BLaER1 (cell line): ENCODE measurements around the gene BMP5.

ENCODE experiments used
- H3K27ac ChIP-seq: shearing (Covaris generic); formaldehyde crosslinking; 2 replicates; pipeline ENCODE4 v1.8.1; 2022
- H3K27me3 ChIP-seq: shearing (Covaris generic); formaldehyde crosslinking; 2 replicates; pipeline ENCODE4 v1.8.1; 2022
- H3K36me3 ChIP-seq: shearing (Covaris generic); formaldehyde crosslinking; 2 replicates; pipeline ENCODE4 v1.8.1; 2022
- H3K4me1 ChIP-seq: shearing (Covaris generic); formaldehyde crosslinking; 2 replicates; pipeline ENCODE4 v1.8.1; 2022
- H3K4me2 ChIP-seq: shearing (Covaris generic); formaldehyde crosslinking; 2 replicates; pipeline ENCODE4 v1.8.1; 2022
- H3K4me3 ChIP-seq: shearing (Covaris generic); formaldehyde crosslinking; 2 replicates; pipeline ENCODE4 v1.8.1; 2022
- H3K9ac ChIP-seq: shearing (Covaris generic); formaldehyde crosslinking; 2 replicates; pipeline ENCODE4 v1.8.1; 2022
- H3K9me3 ChIP-seq: shearing (Covaris generic); formaldehyde crosslinking; 2 replicates; pipeline ENCODE4 v1.8.1; 2022
- H4K20me1 ChIP-seq: shearing (Covaris generic); formaldehyde crosslinking; 2 replicates; pipeline ENCODE4 v1.8.1; 2022
- Cebpa-rat ChIP-seq: shearing (Covaris generic); IDR thresholded peaks from 2 replicates; pipeline ENCODE4 v1.8.1; 2022

BMP5 gene

DNA sequence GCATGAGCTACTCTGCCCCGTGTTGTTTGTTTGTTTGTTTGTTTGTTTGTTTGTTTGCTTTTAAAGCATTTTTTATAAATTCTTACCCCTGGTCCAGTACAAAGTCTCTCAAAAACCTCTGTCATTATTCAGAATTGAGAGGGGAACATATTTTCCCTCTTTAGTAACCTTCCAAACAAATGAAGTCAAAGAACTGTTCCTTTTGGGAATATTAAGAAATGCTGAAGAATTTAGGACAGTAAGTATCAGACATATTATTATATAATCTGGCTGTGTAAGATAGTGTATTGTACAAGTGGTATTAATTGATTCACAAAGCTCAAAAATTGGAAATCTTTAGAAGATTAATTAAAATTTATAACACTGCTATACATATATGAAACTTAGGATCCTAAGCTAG, 54.7 kb downstream of the BMP5 start:
- Histone ChIP-seq H3K36me3 (no peaks in the 10 kb centered on the region), H3K9me3 (no peaks in the 10 kb centered on the region), H3K4me2 (no peak overlapping the region), H3K4me3 (no peak overlapping the region), H3K27ac (no peak overlapping the region), H3K9ac (no peak overlapping the region), H3K4me1 (no peaks in the 10 kb centered on the region), H3K27me3 (no peaks in the 10 kb centered on the region), H4K20me1 (no peaks in the 10 kb centered on the region)
- no peak for TF ChIP-seq Cebpa-rat

DNA sequence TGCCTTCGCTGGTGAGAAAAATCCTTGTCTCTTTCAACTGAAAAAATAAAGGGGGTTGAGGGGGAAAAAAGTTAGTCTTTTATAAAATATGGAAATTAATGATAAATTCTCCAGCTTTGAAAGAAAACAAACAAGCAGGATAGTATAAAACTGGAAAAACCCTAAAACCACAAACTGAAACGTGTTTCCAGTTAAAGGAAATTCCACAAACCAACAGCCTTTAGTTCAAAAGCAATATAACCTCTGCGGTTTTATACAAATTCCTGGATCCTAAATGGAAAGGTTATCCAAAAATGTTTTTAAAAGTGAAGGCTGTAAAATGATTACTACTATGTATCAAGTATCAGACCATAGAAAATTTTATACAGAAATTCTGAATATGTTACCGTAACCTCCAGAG, 55.6 kb downstream of the BMP5 start:
- H3K27me3 ChIP-seq: no peaks in the 10 kb centered on the region
- TF ChIP-seq Cebpa-rat: no peak
- no peak overlapping the region for H3K4me3 ChIP-seq
- H3K36me3 ChIP-seq: no peaks in the 10 kb centered on the region
- no peaks in the 10 kb centered on the region for H4K20me1 ChIP-seq
- no peak overlapping the region for H3K27ac ChIP-seq
- H3K4me1 ChIP-seq: no peaks in the 10 kb centered on the region
- no peak overlapping the region for H3K4me2 ChIP-seq
- H3K9ac ChIP-seq: no peak overlapping the region
- no peaks in the 10 kb centered on the region for H3K9me3 ChIP-seq

DNA sequence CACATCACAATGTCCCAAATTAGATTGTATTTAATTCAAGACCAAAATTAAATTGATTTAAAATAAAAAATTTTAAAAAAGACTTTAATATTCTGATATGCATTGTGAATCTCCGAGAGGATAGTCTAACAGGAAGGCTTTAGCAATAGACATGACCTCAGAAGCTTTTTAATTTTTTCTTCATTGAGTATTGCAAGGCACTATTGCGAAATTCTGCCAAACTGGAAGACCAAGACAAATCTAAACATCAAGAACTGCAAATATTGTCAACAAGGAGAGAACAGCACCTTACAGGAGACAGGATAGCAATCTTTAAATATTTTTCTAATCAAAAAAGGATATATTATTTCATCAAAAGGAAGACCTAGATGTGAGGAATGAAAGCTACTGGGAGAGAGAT, 56.9 kb downstream of the BMP5 start:
- no peak overlapping the region for H3K27ac ChIP-seq
- H3K9me3 ChIP-seq: no peaks in the 10 kb centered on the region
- no peaks in the 10 kb centered on the region for H4K20me1 ChIP-seq
- no peak overlapping the region for H3K4me3 ChIP-seq
- no peak overlapping the region for H3K9ac ChIP-seq
- H3K4me1 ChIP-seq: no peaks in the 10 kb centered on the region
- no peaks in the 10 kb centered on the region for H3K36me3 ChIP-seq
- H3K4me2 ChIP-seq: no peak overlapping the region
- peak; percentile 56; the same call in 1 of the 2 replicates for TF ChIP-seq Cebpa-rat
- H3K27me3 ChIP-seq: no peaks in the 10 kb centered on the region

DNA sequence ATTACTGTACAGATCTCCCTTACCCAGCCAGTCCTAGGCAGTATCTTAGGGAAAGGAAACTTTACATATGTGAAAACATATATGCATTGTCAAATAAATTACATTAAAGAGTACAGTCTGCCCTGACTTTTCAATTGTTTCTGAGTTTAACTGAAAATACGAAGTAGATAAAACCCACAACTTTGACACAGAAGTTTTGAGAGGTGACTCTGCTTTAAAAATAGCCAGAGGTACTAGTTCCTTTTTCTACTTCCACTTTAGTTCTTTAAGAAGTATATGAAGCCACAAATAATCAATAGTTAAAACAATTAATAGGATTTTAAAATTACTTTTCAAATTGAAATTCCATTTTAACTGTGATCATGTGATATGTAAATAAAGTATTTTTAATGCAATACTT, 62.9 kb downstream of the BMP5 start:
- Histone ChIP-seq H3K27ac (no peak overlapping the region), H3K4me3 (no peak overlapping the region), H4K20me1 (no peaks in the 10 kb centered on the region), H3K4me1 (no peaks in the 10 kb centered on the region), H3K4me2 (no peak overlapping the region), H3K27me3 (no peaks in the 10 kb centered on the region), H3K9me3 (no peaks in the 10 kb centered on the region), H3K36me3 (no peaks in the 10 kb centered on the region), H3K9ac (no peak overlapping the region)
- no peak for TF ChIP-seq Cebpa-rat

DNA sequence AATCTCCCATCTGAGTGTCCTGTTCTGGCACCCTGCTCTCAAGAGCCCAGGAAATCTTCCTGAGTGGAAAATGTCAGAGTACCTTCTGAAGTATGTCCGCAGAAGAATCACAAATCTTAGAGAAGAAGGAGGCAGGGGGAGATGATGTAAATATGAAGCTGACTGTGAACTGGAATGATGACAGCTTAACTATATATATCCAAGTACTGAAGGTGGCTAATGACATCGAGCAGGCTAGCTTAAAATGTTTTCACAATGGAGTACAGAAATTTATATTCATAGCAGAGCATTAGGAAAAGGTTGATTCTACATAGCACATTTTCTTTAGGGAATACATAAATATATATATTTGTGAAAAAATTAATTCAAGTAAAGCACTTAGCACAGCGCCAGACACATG, 64.3 kb downstream of the BMP5 start:
- Histone ChIP-seq H4K20me1 (no peaks in the 10 kb centered on the region), H3K4me3 (no peak overlapping the region), H3K4me1 (no peaks in the 10 kb centered on the region), H3K27me3 (no peaks in the 10 kb centered on the region), H3K9me3 (no peaks in the 10 kb centered on the region), H3K9ac (no peak overlapping the region), H3K36me3 (no peaks in the 10 kb centered on the region), H3K27ac (no peak overlapping the region), H3K4me2 (no peak overlapping the region)
- TF ChIP-seq Cebpa-rat: no peak

DNA sequence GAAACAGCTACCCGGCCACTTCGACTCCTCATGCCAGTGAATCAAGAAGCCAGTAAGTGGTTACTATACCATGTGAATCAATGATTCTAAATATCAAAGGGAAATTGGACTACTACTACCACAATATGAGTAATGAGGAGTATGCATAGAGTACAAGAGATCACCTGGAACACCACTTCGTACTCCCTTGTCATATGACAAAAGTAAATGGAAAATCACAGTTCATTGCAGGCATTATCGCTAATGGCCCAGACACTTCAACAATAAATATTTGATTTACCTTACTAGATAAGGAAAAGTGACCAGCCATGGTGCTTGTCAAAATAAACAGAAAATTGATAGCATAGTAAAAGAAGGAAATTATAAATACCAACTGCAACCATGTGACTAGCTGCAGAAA, 73.1 kb downstream of the BMP5 start:
- Histone ChIP-seq H3K27ac (no peak overlapping the region), H4K20me1 (no peaks in the 10 kb centered on the region), H3K27me3 (no peaks in the 10 kb centered on the region), H3K4me3 (no peak overlapping the region), H3K4me1 (no peaks in the 10 kb centered on the region), H3K36me3 (no peaks in the 10 kb centered on the region), H3K9me3 (no peaks in the 10 kb centered on the region), H3K9ac (no peak overlapping the region), H3K4me2 (no peak overlapping the region)
- no peak for TF ChIP-seq Cebpa-rat

DNA sequence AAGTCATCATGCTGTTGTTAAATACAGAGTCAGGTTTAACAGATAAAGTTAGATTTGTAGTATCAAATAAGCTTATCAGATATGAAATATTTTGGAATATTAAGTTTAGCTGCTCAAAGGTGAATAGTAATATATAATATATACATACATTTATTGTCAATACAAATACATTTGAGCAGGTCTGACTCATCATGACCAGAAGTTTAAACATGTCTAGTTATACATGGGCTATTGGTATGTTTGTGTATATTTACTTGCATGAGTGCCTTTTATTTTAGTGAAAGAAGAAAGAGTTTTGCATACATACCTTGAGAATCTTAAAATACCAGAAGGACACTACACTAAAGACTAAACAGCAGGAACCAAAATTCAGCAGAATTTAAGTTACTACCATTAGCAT, 76.8 kb downstream of the BMP5 start:
- Histone ChIP-seq H3K36me3 (no peaks in the 10 kb centered on the region), H3K9ac (no peak overlapping the region), H3K27me3 (no peaks in the 10 kb centered on the region), H4K20me1 (no peaks in the 10 kb centered on the region), H3K4me1 (no peaks in the 10 kb centered on the region), H3K9me3 (no peaks in the 10 kb centered on the region), H3K4me3 (no peak overlapping the region), H3K4me2 (no peak overlapping the region), H3K27ac (no peak overlapping the region)
- TF ChIP-seq Cebpa-rat: no peak

DNA sequence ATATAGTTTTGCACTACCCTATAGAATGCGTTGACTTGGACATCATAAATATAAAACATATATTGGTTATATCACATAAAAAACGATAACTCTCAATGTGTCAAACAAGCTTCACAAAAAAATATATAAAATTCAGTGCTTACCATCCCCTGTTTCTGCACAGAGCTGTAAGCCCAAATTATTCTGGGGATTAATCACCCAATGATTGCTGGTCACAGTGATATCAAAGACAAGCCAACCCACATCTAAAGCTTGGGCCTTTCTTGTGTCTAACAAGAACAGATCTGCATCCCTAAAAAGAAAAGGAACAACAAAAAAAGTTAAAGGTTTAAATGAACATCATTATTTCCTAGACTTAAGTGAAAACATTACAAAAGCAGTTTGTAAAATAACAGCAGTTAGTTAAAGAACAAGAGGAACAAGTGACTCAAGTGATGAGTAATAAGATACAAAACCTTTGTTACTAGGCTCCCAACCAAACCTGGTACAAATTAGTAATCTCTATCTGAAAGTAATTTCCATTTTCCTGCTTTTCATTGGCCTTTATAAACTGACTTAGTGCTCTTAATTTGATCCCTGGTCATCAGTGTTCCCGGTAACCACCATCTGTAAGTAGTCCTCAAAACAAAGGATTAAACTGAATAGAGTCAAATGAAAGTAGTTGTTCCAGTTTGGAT, 81.1 kb downstream of the BMP5 start:
- H3K9me3 ChIP-seq: no peaks in the 10 kb centered on the region
- no peak for TF ChIP-seq Cebpa-rat
- H4K20me1 ChIP-seq: no peaks in the 10 kb centered on the region
- no peak overlapping the region for H3K27ac ChIP-seq
- no peaks in the 10 kb centered on the region for H3K36me3 ChIP-seq
- no peak overlapping the region for H3K4me2 ChIP-seq
- H3K4me3 ChIP-seq: no peak overlapping the region
- no peaks in the 10 kb centered on the region for H3K4me1 ChIP-seq
- H3K27me3 ChIP-seq: no peaks in the 10 kb centered on the region
- no peak overlapping the region for H3K9ac ChIP-seq

DNA sequence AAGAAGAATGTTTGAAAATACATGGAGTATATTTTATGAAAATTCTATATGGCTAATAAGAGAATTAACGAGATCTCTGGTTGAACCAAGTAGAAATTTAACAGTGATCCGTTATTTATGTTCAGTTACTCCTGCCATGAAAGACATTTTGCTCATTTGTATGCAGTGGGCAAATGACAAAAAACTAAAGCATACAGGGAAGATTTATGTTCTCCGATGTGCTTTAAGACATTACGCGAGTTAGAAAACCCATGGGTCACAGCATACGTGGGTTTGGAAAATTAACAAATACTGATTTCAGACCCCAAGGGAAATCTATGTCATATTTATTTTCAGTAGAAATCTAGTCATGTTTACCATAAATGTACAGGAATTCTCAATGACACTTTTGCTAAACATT, 90.1 kb downstream of the BMP5 start:
- Histone ChIP-seq H3K27me3 (no peaks in the 10 kb centered on the region), H3K9me3 (no peaks in the 10 kb centered on the region), H3K9ac (no peak overlapping the region), H3K36me3 (no peaks in the 10 kb centered on the region), H3K27ac (no peak overlapping the region), H4K20me1 (no peaks in the 10 kb centered on the region), H3K4me3 (no peak overlapping the region), H3K4me1 (no peaks in the 10 kb centered on the region), H3K4me2 (no peak overlapping the region)
- TF ChIP-seq Cebpa-rat: no peak

DNA sequence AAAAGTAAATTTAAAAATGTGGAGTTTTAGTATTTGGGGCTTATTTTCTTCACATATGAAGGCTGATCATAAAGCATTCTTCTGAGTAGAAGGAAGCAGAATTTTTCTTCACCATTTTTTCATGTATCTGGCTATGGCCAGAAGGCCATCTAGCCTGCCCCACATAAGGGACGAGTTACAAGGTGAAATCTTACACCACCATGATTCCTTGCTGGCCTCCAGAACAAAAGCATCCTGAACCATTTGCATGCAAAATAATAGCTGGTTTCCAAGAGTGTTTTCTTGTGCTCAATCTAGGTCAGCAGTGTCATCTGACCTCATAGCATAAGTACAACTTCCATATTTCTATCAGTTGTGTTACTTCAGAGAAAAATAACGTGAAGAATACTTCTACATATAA, 93.1 kb downstream of the BMP5 start:
- H3K27ac ChIP-seq: no peak overlapping the region
- TF ChIP-seq Cebpa-rat: no peak
- no peak overlapping the region for H3K9ac ChIP-seq
- no peaks in the 10 kb centered on the region for H3K4me1 ChIP-seq
- H3K4me3 ChIP-seq: no peak overlapping the region
- H3K27me3 ChIP-seq: no peaks in the 10 kb centered on the region
- no peaks in the 10 kb centered on the region for H3K36me3 ChIP-seq
- no peak overlapping the region for H3K4me2 ChIP-seq
- no peaks in the 10 kb centered on the region for H4K20me1 ChIP-seq
- H3K9me3 ChIP-seq: no peaks in the 10 kb centered on the region

DNA sequence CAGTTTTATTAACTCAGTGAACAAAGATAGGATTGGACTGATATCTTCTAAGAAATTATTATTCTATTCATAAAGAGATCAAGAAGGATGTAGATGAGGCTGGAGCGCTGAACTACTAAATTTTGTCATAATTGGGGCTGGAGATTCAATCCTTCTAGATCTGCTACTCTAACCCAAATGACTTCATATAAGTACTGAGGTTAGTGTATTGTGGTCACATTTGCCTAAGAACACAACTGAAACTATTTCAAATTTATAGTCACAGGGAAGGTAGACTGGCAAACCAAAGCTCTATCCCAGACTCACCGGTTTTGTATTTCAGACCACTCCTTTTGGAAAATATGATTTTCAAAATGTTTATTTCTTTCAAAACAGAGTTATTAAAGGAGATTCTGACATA, 96.7 kb downstream of the BMP5 start:
- Histone ChIP-seq H3K9me3 (no peaks in the 10 kb centered on the region), H3K4me1 (peaks cover 7% of the 10 kb centered on the region; the same call in 1 of the 2 replicates), H3K27me3 (no peaks in the 10 kb centered on the region), H3K36me3 (no peaks in the 10 kb centered on the region), H3K27ac (no peak overlapping the region), H3K4me2 (no peak overlapping the region), H4K20me1 (no peaks in the 10 kb centered on the region), H3K4me3 (no peak overlapping the region), H3K9ac (no peak overlapping the region)
- no peak for TF ChIP-seq Cebpa-rat
